Activated T-helper 9 cell treated with anti-CD3 and anti-CD28 coated beads, Interleukin-2, amount 50 U/mL, for 16 hours (primary cell): ENCODE data around the gene CGB5.

Experiments
- DNase-seq: peaks from one replicate; pipeline ENCODE4 v3.0.0-alpha.2; 2020; ENCODE audit warnings: low read depth

Gene CGB5

GRCh38 chr19:49086296-49086695 is 42.6 kb downstream of the CGB5 start:
- DNase-seq: no peak

- no peak for DNase-seq
These were observed 47.9 kb downstream of the CGB5 start for GRCh38 chr19:49091391-49092038.

DNA sequence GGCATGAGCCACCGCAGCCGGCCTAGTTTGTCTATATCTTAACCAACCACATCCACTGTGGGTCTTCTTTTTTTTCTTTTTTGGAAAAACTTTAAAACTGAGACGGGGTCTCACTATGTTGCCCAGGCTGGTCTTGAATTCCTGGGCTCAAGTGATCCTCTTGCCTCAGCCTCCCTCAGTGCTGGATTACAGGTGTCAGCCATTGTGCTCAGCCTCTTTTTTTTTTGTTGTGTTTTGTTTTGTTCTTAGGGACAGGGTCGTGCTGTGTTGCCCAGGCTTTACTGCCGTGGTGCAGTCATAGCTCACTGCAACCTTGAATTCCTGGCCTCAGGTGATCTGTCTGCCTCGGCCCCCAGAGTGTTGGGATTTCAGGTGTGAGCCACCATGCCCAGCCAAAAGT is 49.0 kb downstream of the CGB5 start:
- DNase-seq: no peak
